ENCODE data around the gene NCEH1.
"Not testable (repeated sequence)": the region's sequence is repeated elsewhere in the genome, so short reads cannot be mapped to it uniquely, and the experiment has no call there.

Gene NCEH1

GRCh38 chr3:172707967-172708366, 2.9 kb downstream of the NCEH1 start:
- DNase-seq: peak; percentile 73

DNA sequence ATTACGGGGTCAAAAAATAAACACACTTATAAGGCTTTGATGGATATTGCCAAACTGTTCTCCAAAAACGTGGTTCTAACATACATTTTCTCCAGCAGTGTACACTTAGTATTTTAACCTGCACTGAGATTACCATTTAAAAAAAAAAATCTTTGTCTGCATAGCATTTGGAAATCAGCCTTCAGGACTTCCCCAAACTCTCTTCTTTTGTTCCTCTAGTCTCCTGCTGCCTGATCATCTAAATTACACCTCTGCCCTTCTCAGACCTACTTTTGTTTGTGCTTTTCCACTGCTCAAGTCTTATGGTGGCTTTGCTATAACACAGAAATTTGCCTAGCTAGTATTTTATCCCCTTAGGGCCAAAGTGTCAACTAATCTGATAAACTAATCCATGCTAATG, 3.8 kb downstream of the NCEH1 start:
- no peak for DNase-seq

DNA sequence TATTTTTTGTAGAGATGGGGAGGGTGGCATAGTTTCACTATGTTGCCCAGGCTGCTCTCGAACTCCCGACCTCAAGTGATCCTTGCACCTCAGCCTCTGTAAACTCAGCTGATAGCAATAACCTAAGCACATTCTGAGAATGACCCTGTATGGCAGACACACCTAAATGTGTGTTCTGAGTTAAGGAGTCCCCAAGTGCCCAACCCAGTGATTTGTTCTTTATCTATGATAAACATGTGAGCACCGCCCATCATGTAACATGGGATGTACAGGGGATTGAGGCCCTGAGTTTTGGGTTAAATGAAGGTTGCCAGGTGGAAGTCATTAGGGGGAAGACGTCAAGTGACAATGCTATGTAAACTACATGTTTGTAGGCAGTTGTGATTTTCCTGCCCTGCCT, 5.7 kb downstream of the NCEH1 start:
- no peak for DNase-seq

GRCh38 chr3:172704001-172704400, 6.9 kb downstream of the NCEH1 start:
- no peak for DNase-seq

DNA sequence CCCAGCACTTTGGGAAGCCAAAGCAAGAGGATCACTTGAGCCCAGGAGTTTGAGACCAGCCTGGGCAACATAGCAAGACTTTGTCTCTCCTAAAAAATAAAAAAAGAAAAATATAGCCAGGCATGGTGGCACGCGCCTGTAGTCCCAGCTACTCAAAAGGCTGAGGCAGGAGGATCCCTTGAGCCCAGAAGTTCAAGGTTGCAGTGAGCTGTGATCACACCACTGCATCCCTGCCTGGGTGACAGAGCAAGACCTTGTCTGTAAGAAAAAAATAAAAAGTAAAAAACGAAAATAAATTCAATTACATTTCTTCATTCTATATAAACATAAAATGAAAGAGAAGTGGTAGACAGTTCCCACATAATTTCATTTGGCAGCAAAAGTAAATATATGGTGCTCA, 8.1 kb downstream of the NCEH1 start:
- not testable (repeated sequence) for DNase-seq

- DNase-seq: no peak
These were observed 8.6 kb downstream of the NCEH1 start for GRCh38 chr3:172702256-172702655.

GRCh38 chr3:172701751-172702150, 9.1 kb downstream of the NCEH1 start:
- DNase-seq: no peak

GRCh38 chr3:172700936-172701455, 9.9 kb downstream of the NCEH1 start:
- DNase-seq: no peak

DNA sequence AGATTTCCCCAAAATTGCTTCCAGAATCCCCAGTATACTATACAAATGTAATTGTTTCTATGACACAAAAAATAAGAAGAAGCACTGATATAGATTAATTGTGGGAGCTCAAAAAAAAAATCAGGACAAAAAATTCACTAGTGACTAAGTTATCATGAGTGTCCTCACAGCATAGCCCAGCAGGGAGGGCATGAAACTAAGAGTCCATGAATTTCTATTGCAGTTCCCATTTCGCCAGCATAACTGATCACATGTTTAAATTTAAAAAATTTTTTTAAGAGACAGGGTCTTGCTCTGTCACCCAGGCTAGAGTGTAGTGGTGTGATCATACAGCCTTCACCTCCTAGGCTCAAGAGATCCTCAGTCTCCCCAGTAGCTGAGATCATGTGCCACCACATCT, 10.6 kb downstream of the NCEH1 start:
- DNase-seq: no peak

- DNase-seq: no peak
These were observed 11.8 kb downstream of the NCEH1 start for GRCh38 chr3:172699031-172699430.

GRCh38 chr3:172698631-172699030, 12.2 kb downstream of the NCEH1 start:
- DNase-seq: no peak

DNA sequence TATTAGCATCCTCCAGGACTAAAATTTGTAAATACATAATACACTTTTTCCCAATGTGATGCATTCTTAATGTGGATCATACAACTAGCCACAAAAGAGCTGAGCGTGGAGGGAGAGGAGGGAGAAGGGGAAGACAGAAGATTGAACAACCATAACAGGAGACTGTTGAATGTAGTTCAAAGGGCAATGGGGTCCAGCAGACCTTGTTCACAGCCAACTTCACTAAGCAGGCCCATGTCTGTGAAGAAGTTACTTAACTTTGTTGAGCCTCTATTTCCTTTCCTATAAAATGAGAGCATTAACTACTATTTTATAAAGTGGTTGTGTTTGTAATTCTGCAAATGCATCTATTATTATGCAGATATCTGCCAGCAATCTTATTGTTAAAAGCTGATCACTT, 13.3 kb downstream of the NCEH1 start:
- DNase-seq: no peak

- no peak for DNase-seq
These were observed 14.5 kb downstream of the NCEH1 start for GRCh38 chr3:172696357-172696756.

DNA sequence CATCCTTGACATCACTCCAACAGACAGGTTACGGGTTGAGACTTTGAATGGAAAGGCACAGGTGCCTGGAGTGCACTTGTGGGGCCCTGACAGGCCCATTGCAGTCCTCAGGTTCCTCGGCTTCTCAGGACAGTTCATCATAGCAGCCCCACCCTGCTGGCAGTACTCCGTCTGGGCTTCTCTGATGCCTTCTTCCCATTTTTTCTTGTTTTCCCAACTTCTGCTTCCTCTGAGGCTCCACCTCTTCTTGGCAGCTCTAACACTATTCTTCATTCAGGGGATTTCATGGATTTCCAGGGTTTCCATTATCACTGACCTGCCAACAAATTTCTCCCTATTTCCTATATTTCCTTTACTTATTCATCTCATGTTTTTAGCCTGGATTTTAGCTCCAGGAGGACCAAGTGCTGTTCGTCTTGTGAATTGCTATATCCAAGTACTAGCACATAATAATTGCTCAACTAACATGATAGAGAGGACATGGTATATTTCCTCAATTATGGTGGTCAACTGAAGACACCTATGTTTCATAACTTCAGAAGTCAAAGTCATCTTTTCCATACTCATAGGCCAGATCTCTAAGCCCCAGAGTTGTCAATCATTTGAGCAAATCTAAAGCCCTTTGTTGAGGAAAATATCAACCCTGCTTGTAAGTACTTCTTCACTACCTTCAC, 16.2 kb downstream of the NCEH1 start:
- no peak for DNase-seq

- no peak for DNase-seq
These were observed 18.0 kb downstream of the NCEH1 start for GRCh38 chr3:172692751-172693338.

DNA sequence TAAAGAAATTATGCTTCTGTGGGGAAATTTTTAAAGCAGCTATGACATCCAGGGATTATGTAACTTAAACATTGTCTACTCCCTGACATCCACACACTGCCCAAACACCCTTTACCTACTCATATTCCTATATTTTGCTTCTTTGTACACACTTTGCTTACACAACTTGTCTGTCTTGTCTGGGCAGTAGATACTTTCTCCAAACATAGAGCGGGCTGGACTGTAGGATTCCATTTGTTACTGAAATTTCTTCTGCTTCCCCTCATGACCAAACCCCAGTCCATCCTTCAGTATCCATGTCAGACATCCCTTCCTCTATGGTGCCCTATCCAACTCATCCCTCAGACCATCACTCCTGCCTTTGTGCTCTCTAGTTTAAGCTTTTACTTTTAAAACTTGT, 19.9 kb downstream of the NCEH1 start:
- no peak for DNase-seq

- DNase-seq: no peak
These were observed 22.3 kb downstream of the NCEH1 start for GRCh38 chr3:172688588-172688987.

- DNase-seq: no peak
These were observed 23.4 kb downstream of the NCEH1 start for GRCh38 chr3:172687501-172687900.

DNA sequence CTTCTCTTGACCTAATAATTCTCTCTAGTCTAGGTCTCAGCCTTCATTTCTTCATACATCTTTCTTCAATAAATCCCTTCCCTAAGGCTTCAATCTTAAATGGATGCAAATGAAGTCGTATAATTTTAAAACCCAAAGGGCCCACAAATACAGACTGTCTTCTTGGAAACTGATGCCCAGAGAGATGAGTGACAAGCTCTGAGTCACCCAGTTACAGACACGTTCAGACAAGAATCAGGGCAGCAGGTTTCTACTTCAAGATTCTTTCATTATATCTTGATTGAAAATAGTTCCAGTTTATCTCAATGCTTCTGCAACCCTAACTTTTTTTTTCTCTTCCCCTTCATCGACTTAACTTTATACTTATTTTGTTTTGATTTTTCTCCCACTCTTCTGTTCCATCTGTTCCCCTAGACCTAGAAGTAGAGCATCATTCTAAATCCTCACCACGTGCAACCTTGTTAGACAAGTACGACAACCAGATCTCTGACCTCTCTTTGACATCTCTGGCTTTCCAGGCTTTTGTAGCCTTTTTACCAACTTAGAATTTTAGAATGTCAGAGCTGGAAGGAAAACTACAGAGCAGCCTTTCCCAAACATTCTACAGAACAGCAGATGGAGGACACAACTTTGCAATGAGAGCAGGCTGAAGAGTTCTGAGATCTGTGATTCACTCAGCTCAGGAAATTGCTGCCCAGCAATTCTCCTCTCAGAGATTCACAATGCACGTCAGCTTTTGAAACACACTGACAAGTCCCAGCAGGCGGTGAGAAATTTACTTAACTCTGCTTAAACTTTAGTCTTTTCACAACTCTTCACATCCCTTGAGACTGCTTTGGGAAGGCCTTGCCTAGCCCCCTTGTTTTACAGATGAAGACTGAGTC, 25.3 kb downstream of the NCEH1 start:
- DNase-seq: peak; percentile 43

DNA sequence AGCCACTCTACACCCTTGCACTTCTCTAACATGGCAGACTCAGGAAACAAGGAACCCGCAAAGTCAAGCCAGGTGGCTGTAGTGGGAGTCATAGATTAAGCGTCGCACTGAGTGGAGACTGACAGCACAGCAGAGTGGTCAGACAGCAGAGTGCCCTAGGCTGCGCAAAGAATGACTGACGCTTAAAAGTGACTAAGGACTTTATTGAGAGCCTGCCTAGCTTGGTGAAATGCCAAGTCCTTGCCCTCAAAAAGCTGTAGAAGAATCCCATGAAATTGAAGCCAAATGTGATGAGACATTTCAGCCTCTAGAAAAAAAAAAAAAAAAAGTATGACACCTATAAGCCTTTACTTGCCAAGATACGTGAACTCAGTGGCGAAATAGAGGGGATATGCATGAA, 30.2 kb downstream of the NCEH1 start:
- DNase-seq: peak; percentile 50

GRCh38 chr3:172679599-172679998, 31.3 kb downstream of the NCEH1 start:
- DNase-seq: no peak

GRCh38 chr3:172678068-172678467, 32.8 kb downstream of the NCEH1 start:
- DNase-seq: no peak

GRCh38 chr3:172676196-172676922, 34.5 kb downstream of the NCEH1 start:
- no peak for DNase-seq

All from fibroblast of skin of back (primary cell).